ENCODE measurements around the gene EGR1.

DNA sequence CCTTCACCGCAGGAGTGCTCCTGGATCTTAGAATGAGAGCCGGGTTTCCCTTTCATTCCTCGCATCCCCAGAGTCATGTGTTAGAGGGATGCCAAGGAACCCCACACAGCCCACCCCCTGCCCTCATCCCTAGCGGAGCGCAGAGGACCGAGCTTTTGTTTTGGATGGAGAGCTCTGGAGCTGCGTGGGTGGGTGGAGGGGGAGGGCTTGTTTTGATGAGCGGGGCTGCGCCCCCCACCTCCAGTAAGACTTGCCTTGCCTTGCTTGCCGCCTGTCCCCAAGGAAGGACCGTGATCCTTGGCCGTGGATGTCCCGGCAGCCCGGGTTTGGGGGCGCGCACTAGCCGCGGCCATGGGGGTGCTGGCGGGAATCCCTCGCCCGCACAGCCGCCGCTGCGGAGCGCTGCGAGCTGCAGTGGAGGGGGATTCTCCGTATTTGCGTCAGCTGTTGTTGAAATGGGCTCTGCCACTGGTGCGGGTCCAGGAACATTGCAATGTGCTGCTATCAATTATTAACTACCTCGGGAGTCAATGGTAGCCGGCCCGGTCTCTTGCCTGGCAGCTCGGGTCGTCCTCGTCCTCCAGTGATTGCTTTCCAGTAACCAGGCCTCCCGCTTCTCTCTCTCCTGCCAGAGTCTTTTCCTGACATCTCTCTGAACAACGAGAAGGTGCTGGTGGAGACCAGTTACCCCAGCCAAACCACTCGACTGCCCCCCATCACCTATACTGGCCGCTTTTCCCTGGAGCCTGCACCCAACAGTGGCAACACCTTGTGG is 1.0 kb downstream of the EGR1 start:
- TF ChIP-seq GATA2 (IDR thresholded peaks at IDR 0.05; ENCODE audit: low read depth, low read length) (no peak), GATA3 (IDR thresholded peaks at IDR 0.05; ENCODE audit: low read depth, low read length) (no peak)

All from SH-SY5Y (cell line).